ENCODE results near the gene LMCD1.
A peak's percentile ranks its signal among the peaks of the same experiment; 100 is the strongest.

The LMCD1 gene

GRCh38 chr3:8576436-8576835 lies 74.8 kb downstream of the LMCD1 start:
- TF ChIP-seq SPI1 (IDR thresholded peaks at IDR 0.05; ENCODE audit: borderline replicate concordance, low read depth), result no peak
- no peak for TF ChIP-seq GABPA (IDR thresholded peaks at IDR 0.05; ENCODE audit: low read depth)
- no peak for TF ChIP-seq POLR2AphosphoS5 (IDR thresholded peaks at IDR 0.05; ENCODE audit: low read depth)
- TF ChIP-seq CTCF (IDR thresholded peaks at IDR 0.05; ENCODE audit: insufficient read depth, low read length), result no peak
- TF ChIP-seq REST (IDR thresholded peaks at IDR 0.05; ENCODE audit: insufficient replicate concordance, low read depth), result no peak
- H3K27me3 ChIP-seq (ENCODE audit: insufficient read depth, poor library complexity, severe bottlenecking), result no peaks in the 10 kb centered on the region
- H3K4me3 ChIP-seq (replicated peaks; ENCODE audit: insufficient read depth, low read length), result no peak overlapping the region
- no peak overlapping the region for H3K27ac ChIP-seq (replicated peaks)
- no peak for DNase-seq (ENCODE audit: low read depth in 1 of 2, low spot score in 1 of 2)

GRCh38 chr3:8576841-8577571 lies 75.4 kb downstream of the LMCD1 start:
- Histone ChIP-seq H3K27me3 (ENCODE audit: insufficient read depth, poor library complexity, severe bottlenecking) (no peaks in the 10 kb centered on the region), H3K4me3 (replicated peaks; ENCODE audit: insufficient read depth, low read length) (no peak overlapping the region), H3K27ac (replicated peaks) (no peak overlapping the region)
- DNase-seq (ENCODE audit: low read depth in 1 of 2, low spot score in 1 of 2), result no peak
- TF ChIP-seq GABPA (IDR thresholded peaks at IDR 0.05; ENCODE audit: low read depth), result no peak
- no peak for TF ChIP-seq POLR2AphosphoS5 (IDR thresholded peaks at IDR 0.05; ENCODE audit: low read depth)
- no peak for TF ChIP-seq SPI1 (IDR thresholded peaks at IDR 0.05; ENCODE audit: borderline replicate concordance, low read depth)
- TF ChIP-seq CTCF (IDR thresholded peaks at IDR 0.05; ENCODE audit: insufficient read depth, low read length), result no peak
- TF ChIP-seq REST (IDR thresholded peaks at IDR 0.05; ENCODE audit: insufficient replicate concordance, low read depth), result no peak

- DNase-seq (ENCODE audit: low read depth in 1 of 2, low spot score in 1 of 2), result no peak
- TF ChIP-seq POLR2AphosphoS5 (IDR thresholded peaks at IDR 0.05; ENCODE audit: low read depth), result no peak
- Histone ChIP-seq H3K27me3 (ENCODE audit: insufficient read depth, poor library complexity, severe bottlenecking) (no peaks in the 10 kb centered on the region), H3K27ac (replicated peaks) (peak overlapping the region; percentile 12; the same call in 1 of the 2 replicates), H3K4me3 (replicated peaks; ENCODE audit: insufficient read depth, low read length) (no peak overlapping the region)
These were observed 76.7 kb downstream of the LMCD1 start for GRCh38 chr3:8578282-8578681.

- peak; percentile 24 to 67 for DNase-seq (ENCODE audit: low read depth in 1 of 2, low spot score in 1 of 2)
- TF ChIP-seq CTCF (IDR thresholded peaks at IDR 0.05; ENCODE audit: insufficient read depth, low read length) (no peak), POLR2AphosphoS5 (IDR thresholded peaks at IDR 0.05; ENCODE audit: low read depth) (peak; percentile 79), GABPA (IDR thresholded peaks at IDR 0.05; ENCODE audit: low read depth) (no peak), SPI1 (IDR thresholded peaks at IDR 0.05; ENCODE audit: borderline replicate concordance, low read depth) (peak; percentile 57; the same call in 1 of the 2 replicates), REST (IDR thresholded peaks at IDR 0.05; ENCODE audit: insufficient replicate concordance, low read depth) (no peak)
- H3K27me3 ChIP-seq (ENCODE audit: insufficient read depth, poor library complexity, severe bottlenecking), result no peaks in the 10 kb centered on the region
- no peak overlapping the region for H3K4me3 ChIP-seq (replicated peaks; ENCODE audit: insufficient read depth, low read length)
- H3K27ac ChIP-seq (replicated peaks), result no peak overlapping the region; the same call in 1 of the 2 replicates
These were observed 77.5 kb downstream of the LMCD1 start for GRCh38 chr3:8579096-8579495.
